ENCODE measurements around the gene RPL36A. TPM values are rescaled to one million over a fixed set of nuclear protein-coding genes. Genes with fewer than 3 reads are reported as not detected.

Gene RPL36A
- total RNA-seq, 2 experiments from 2014 or later: 340 to 709 TPM

GRCh38 chrX:101415180-101416145, 24.7 kb downstream of the RPL36A start:
- no peaks in the 10 kb centered on the region for H3K27me3 Mint-ChIP-seq
- ChIA-PET POLR2A (interaction anchor here (0.6 to 1.0 kb wide), 2 partner anchors 25 to 206 kb away, joined by 3 to 4 read pairs; partner anchors contain the start of gene RPL36A), CTCF (interaction anchor here (0.9 to 1.8 kb wide), 5 partner anchors 15 to 176 kb away, joined by 3 to 8 read pairs (median 3); no protein-coding TSS in a partner anchor)
- H3K36me3 Mint-ChIP-seq (ENCODE audit: low read depth): peaks cover 16% of the 10 kb centered on the region
- no peaks in the 10 kb centered on the region for H3K9me3 Mint-ChIP-seq (ENCODE audit: low read depth)
- peaks cover 63% of the 10 kb centered on the region for H3K4me1 Mint-ChIP-seq
- ATAC-seq (peak; percentile 81), DNase-seq (peak; percentile 24)
- peak overlapping the region; percentile 94 for H3K27ac Mint-ChIP-seq
- intact Hi-C loops (cut with DNase I, micrococcal nuclease): loop anchor here (1.0 to 10.0 kb wide), 9 partner anchors 72 to 1239 kb away; partner anchors contain the start of genes ARMCX1 (in 1 of the 2), ARMCX2 (in 1 of the 2), ARMCX4 (in 1 of the 2) and ARMCX5 (in 1 of the 2)
- peak overlapping the region; percentile 43 for H3K4me3 Mint-ChIP-seq

- H3K4me1 Mint-ChIP-seq: peaks cover 60% of the 10 kb centered on the region
- no peak for ATAC-seq
- POLR2A ChIA-PET: no interaction called here
- peaks cover 16% of the 10 kb centered on the region for H3K36me3 Mint-ChIP-seq (ENCODE audit: low read depth)
- H3K27me3 Mint-ChIP-seq: no peaks in the 10 kb centered on the region
- no peak overlapping the region for H3K27ac Mint-ChIP-seq
- H3K4me3 Mint-ChIP-seq: no peak overlapping the region
- no peak for DNase-seq
- H3K9me3 Mint-ChIP-seq (ENCODE audit: low read depth): no peaks in the 10 kb centered on the region
- intact Hi-C loops (cut with DNase I, micrococcal nuclease): loop anchor here (5.0 to 10.0 kb wide), 8 partner anchors 71 to 1238 kb away; partner anchors contain the start of genes ARMCX1 (in 1 of the 2), ARMCX2 (in 1 of the 2), ARMCX4 (in 1 of the 2) and ARMCX5 (in 1 of the 2)
- CTCF ChIA-PET: interaction anchor here (0.6 to 1.8 kb wide), 3 partner anchors 13 to 342 kb away, joined by 3 to 8 read pairs (median 3); no protein-coding TSS in a partner anchor
Observed at GRCh38 chrX:101416691-101417090, 25.9 kb downstream of the RPL36A start.

GRCh38 chrX:101417190-101417589, 26.4 kb downstream of the RPL36A start:
- H3K27ac Mint-ChIP-seq: peak overlapping the region; percentile 91
- DNase-seq (no peak), ATAC-seq (no peak)
- no peaks in the 10 kb centered on the region for H3K27me3 Mint-ChIP-seq
- no peaks in the 10 kb centered on the region for H3K9me3 Mint-ChIP-seq (ENCODE audit: low read depth)
- peaks cover 11% of the 10 kb centered on the region for H3K36me3 Mint-ChIP-seq (ENCODE audit: low read depth)
- ChIA-PET CTCF (interaction anchor here (0.6 to 1.8 kb wide), 2 partner anchors 13 to 342 kb away, joined by 3 to 8 read pairs; no protein-coding TSS in a partner anchor), POLR2A (no interaction called here)
- H3K4me3 Mint-ChIP-seq: peak overlapping the region; percentile 77
- intact Hi-C loops (cut with DNase I, micrococcal nuclease): loop anchor here (5.0 to 10.0 kb wide), 8 partner anchors 70 to 1238 kb away; partner anchors contain the start of genes ARMCX1 (in 1 of the 2), ARMCX2 (in 1 of the 2), ARMCX4 (in 1 of the 2) and ARMCX5 (in 1 of the 2)
- peaks cover 55% of the 10 kb centered on the region for H3K4me1 Mint-ChIP-seq

- POLR2A ChIA-PET: interaction anchor here (0.7 kb wide), 1 partner anchor 165 kb away, joined by 6 read pairs; no protein-coding TSS in a partner anchor
- DNase-seq (peak; percentile 51), ATAC-seq (peak; percentile 38)
- Mint-ChIP-seq H3K27me3 (no peaks in the 10 kb centered on the region), H3K4me1 (peaks cover 47% of the 10 kb centered on the region), H3K36me3 (ENCODE audit: low read depth) (peaks cover 1% of the 10 kb centered on the region), H3K27ac (peak overlapping the region; percentile 91), H3K4me3 (peak overlapping the region; percentile 77), H3K9me3 (ENCODE audit: low read depth) (no peaks in the 10 kb centered on the region)
- CTCF ChIA-PET: interaction anchor here (0.6 kb wide), 1 partner anchor 27 kb away, joined by 3 read pairs; the partner anchor contains the start of gene RPL36A
- intact Hi-C loops (cut with DNase I, micrococcal nuclease): loop anchor here (5.0 to 10.0 kb wide), 8 partner anchors 69 to 1237 kb away; partner anchors contain the start of genes ARMCX1 (in 1 of the 2), ARMCX2 (in 1 of the 2), ARMCX4 (in 1 of the 2) and ARMCX5 (in 1 of the 2)
Observed at GRCh38 chrX:101417981-101418841, 27.4 kb downstream of the RPL36A start.

- peaks cover 41% of the 10 kb centered on the region for H3K4me1 Mint-ChIP-seq
- no peaks in the 10 kb centered on the region for H3K27me3 Mint-ChIP-seq
- ATAC-seq (no peak), DNase-seq (no peak)
- H3K27ac Mint-ChIP-seq: peak overlapping the region; percentile 47
- H3K4me3 Mint-ChIP-seq: no peak overlapping the region
- ChIA-PET CTCF (no interaction called here), POLR2A (no interaction called here)
- peaks cover 1% of the 10 kb centered on the region for H3K36me3 Mint-ChIP-seq (ENCODE audit: low read depth)
- intact Hi-C loops (cut with DNase I, micrococcal nuclease): loop anchor here (5.0 to 10.0 kb wide), 8 partner anchors 68 to 1235 kb away; partner anchors contain the start of genes ARMCX1 (in 1 of the 2), ARMCX2 (in 1 of the 2), ARMCX4 (in 1 of the 2) and ARMCX5 (in 1 of the 2)
- H3K9me3 Mint-ChIP-seq (ENCODE audit: low read depth): no peaks in the 10 kb centered on the region
Observed at GRCh38 chrX:101419489-101419888, 28.7 kb downstream of the RPL36A start.

- peaks cover 4% of the 10 kb centered on the region for H3K9me3 Mint-ChIP-seq (ENCODE audit: low read depth)
- peaks cover 31% of the 10 kb centered on the region for H3K36me3 Mint-ChIP-seq (ENCODE audit: low read depth)
- ATAC-seq (no peak), DNase-seq (no peak)
- no peak overlapping the region for H3K27ac Mint-ChIP-seq
- ChIA-PET POLR2A (no interaction called here), CTCF (interaction anchor here (0.8 kb wide), 1 partner anchor 47 kb away, joined by 5 read pairs; no protein-coding TSS in a partner anchor)
- H3K27me3 Mint-ChIP-seq: no peaks in the 10 kb centered on the region
- H3K4me1 Mint-ChIP-seq: peaks cover 11% of the 10 kb centered on the region
- H3K4me3 Mint-ChIP-seq: no peak overlapping the region
- intact Hi-C loops (cut with DNase I, micrococcal nuclease): no loop called here
Observed at GRCh38 chrX:101427954-101428353, 37.1 kb downstream of the RPL36A start.

GRCh38 chrX:101429934-101430333, 39.1 kb downstream of the RPL36A start:
- peak; percentile 80 for ATAC-seq
- intact Hi-C loops (cut with DNase I, micrococcal nuclease): no loop called here
- H3K4me3 Mint-ChIP-seq: no peak overlapping the region

GRCh38 chrX:101430457-101431078, 39.8 kb downstream of the RPL36A start:
- Mint-ChIP-seq H3K27me3 (no peaks in the 10 kb centered on the region), H3K27ac (peak overlapping the region; percentile 65), H3K36me3 (ENCODE audit: low read depth) (peaks cover 24% of the 10 kb centered on the region), H3K4me3 (no peak overlapping the region), H3K4me1 (peaks cover 11% of the 10 kb centered on the region), H3K9me3 (ENCODE audit: low read depth) (peaks cover 4% of the 10 kb centered on the region)
- DNase-seq (no peak), ATAC-seq (peak; percentile 86)
- POLR2A ChIA-PET: interaction anchor here (0.6 kb wide), 1 partner anchor 332 kb away, joined by 4 read pairs; the partner anchor contains the start of gene CENPI
- intact Hi-C loops (cut with DNase I, micrococcal nuclease): no loop called here
- CTCF ChIA-PET: interaction anchor here (1.8 kb wide), 1 partner anchor 14 kb away, joined by 8 read pairs; no protein-coding TSS in a partner anchor

More at GRCh38 chrX:101429934-101430333, 39.1 kb downstream of the RPL36A start:
- peaks cover 4% of the 10 kb centered on the region for H3K9me3 Mint-ChIP-seq (ENCODE audit: low read depth)
- CTCF ChIA-PET: interaction anchor here (1.8 kb wide), 1 partner anchor 14 kb away, joined by 8 read pairs; no protein-coding TSS in a partner anchor
- peaks cover 27% of the 10 kb centered on the region for H3K36me3 Mint-ChIP-seq (ENCODE audit: low read depth)
- H3K27ac Mint-ChIP-seq: peak overlapping the region; percentile 65
- no peaks in the 10 kb centered on the region for H3K27me3 Mint-ChIP-seq
- H3K4me1 Mint-ChIP-seq: peaks cover 11% of the 10 kb centered on the region
- POLR2A ChIA-PET: no interaction called here
- DNase-seq: no peak

- no peaks in the 10 kb centered on the region for H3K27me3 Mint-ChIP-seq
- no peak for ATAC-seq
- ChIA-PET CTCF (no interaction called here), POLR2A (no interaction called here)
- H3K9me3 Mint-ChIP-seq (ENCODE audit: low read depth): no peaks in the 10 kb centered on the region
- H3K27ac Mint-ChIP-seq: no peak overlapping the region
- intact Hi-C loops (cut with DNase I, micrococcal nuclease): no loop called here
- DNase-seq: no peak
- no peaks in the 10 kb centered on the region for H3K4me1 Mint-ChIP-seq
- H3K4me3 Mint-ChIP-seq: no peak overlapping the region
- H3K36me3 Mint-ChIP-seq (ENCODE audit: low read depth): peaks cover 35% of the 10 kb centered on the region
Observed at GRCh38 chrX:101442085-101442484, 51.3 kb downstream of the RPL36A start.
